ENCODE results near the gene SDS.

SDS gene

DNA sequence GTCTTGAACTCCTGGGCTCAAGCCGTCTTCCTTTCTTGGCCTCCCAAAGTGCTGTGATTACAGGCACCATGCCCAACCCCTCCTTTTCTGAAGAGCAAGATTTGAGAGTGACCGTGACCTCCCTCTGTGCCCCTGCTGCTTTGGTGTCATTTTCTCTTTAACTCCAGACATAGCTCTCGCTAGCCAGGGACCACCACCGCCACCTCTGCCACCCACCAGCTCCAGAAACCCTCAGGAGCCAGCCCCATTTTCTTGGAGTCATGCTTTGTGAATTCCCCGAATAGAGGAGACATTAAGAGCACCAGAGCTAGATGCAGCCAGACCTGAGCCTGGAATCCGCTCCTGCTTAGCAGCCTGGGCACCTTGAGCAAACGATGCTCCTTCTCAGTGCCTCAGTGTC is 36.6 kb upstream of the SDS start:
- Histone ChIP-seq H3K4me3 (ENCODE audit: low read length in 2 of 2) (no peak overlapping the region), H3K27ac (ENCODE audit: low read depth in 2 of 2, low read length in 2 of 2) (no peak overlapping the region)

DNA sequence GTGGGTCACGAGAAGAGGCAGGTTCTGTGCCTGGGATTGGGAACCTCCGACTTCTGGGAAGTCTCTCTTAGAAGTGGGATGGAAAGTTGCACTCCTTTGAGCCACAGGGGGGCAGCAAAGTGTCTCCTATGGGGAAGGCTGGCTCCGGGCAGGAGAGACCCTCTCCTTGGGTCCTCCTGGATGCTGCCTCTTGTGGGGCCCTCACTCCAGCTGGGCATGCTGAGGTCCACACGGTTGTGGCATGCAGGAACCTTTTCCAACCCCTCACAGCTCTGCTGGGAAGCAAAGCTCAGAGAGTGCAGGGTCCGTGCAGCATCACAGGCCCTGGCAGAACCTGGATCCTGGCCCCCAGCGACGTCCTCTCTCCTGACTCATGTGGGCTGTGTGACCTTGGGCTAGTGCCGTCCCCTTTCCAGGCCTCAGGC is 35.9 kb upstream of the SDS start:
- no peak overlapping the region for H3K9ac ChIP-seq (ENCODE audit: low read depth in 1 of 2, low read length in 2 of 2)
- H3K27me3 ChIP-seq (ENCODE audit: control insufficient read depth in 2 of 2, insufficient read depth in 2 of 2, low read length in 2 of 2): peaks cover 0 to 3% of the 10 kb centered on the region in 2 donors
- no peaks in the 10 kb centered on the region for H3K4me1 ChIP-seq (ENCODE audit: control insufficient read depth in 2 of 2, insufficient read depth in 2 of 2, low read length in 2 of 2)
- H3K36me3 ChIP-seq (ENCODE audit: control insufficient read depth in 2 of 2, insufficient read depth in 2 of 2, low read length in 2 of 2): no peaks in the 10 kb centered on the region
- H3K9me3 ChIP-seq (ENCODE audit: control insufficient read depth in 2 of 2, low read length in 2 of 2): no peaks in the 10 kb centered on the region
- H3K4me3 ChIP-seq (ENCODE audit: low read length in 2 of 2): no peak overlapping the region
- no peak overlapping the region for H3K27ac ChIP-seq (ENCODE audit: low read depth in 2 of 2, low read length in 2 of 2)

More for the DNA sequence above, 36.6 kb upstream of the SDS start:
- Histone ChIP-seq H3K36me3 (ENCODE audit: control insufficient read depth in 2 of 2, insufficient read depth in 2 of 2, low read length in 2 of 2) (no peaks in the 10 kb centered on the region), H3K27me3 (ENCODE audit: control insufficient read depth in 2 of 2, insufficient read depth in 2 of 2, low read length in 2 of 2) (peaks cover 0 to 3% of the 10 kb centered on the region in 2 donors), H3K9ac (ENCODE audit: low read depth in 1 of 2, low read length in 2 of 2) (no peak overlapping the region), H3K4me1 (ENCODE audit: control insufficient read depth in 2 of 2, insufficient read depth in 2 of 2, low read length in 2 of 2) (no peaks in the 10 kb centered on the region), H3K9me3 (ENCODE audit: control insufficient read depth in 2 of 2, low read length in 2 of 2) (no peaks in the 10 kb centered on the region)

DNA sequence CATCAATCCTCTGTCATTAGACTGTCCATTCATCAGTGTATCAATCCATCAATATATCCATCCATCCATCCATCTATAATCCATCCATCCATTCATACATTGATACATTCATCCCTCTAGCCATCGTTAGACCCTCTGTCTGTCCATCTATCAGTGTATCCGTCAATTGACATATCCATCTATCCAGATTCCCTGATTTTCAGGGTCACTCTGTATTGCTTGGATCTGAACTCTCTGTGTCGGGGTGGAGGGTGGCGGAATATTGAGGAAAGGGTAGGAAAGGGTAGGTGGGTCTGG is 35.6 kb upstream of the SDS start:
- H3K27me3 ChIP-seq (ENCODE audit: control insufficient read depth in 2 of 2, insufficient read depth in 2 of 2, low read length in 2 of 2): peaks cover 0 to under 1% of the 10 kb centered on the region in 2 donors
- H3K9ac ChIP-seq (ENCODE audit: low read depth in 1 of 2, low read length in 2 of 2): no peak overlapping the region
- H3K9me3 ChIP-seq (ENCODE audit: control insufficient read depth in 2 of 2, low read length in 2 of 2): no peaks in the 10 kb centered on the region
- H3K4me1 ChIP-seq (ENCODE audit: control insufficient read depth in 2 of 2, insufficient read depth in 2 of 2, low read length in 2 of 2): no peaks in the 10 kb centered on the region
- H3K27ac ChIP-seq (ENCODE audit: low read depth in 2 of 2, low read length in 2 of 2): no peak overlapping the region
- H3K4me3 ChIP-seq (ENCODE audit: low read length in 2 of 2): no peak overlapping the region
- H3K36me3 ChIP-seq (ENCODE audit: control insufficient read depth in 2 of 2, insufficient read depth in 2 of 2, low read length in 2 of 2): no peaks in the 10 kb centered on the region

DNA sequence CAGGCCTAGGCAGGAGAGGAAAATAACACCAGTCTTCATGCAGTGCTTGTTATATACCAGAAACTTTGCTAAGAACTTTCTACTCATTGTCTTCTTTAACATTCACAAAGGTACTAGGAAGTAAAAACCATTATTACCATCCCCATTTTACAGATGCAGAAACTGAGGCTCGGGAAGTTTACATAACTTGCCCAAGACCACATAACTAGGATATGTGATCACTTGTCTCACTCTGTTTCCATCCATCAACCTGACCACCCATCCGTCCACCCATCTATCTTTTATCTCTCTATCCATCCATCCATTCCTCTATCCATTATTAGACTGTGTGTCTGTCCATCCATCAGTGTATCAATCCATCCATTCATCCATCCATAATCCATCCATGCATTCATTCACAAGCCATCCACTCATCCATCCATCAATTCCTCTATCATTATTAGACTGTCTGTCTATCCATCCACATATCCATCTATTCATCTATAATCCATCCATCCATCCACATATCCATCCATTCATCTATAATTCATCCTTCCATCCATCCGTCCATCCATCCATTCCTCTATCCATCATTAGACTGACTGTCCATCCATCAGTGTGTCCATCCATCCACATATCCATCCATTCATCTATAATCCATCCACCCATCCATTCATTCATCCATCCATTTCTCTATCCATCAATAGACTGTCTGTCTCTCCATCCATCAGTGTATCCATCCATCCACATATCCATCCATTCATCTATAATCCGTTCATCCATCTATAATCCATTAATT is 35.0 kb upstream of the SDS start:
- Histone ChIP-seq H3K27ac (ENCODE audit: low read depth in 2 of 2, low read length in 2 of 2) (no peak overlapping the region), H3K27me3 (ENCODE audit: control insufficient read depth in 2 of 2, insufficient read depth in 2 of 2, low read length in 2 of 2) (no peaks in the 10 kb centered on the region), H3K9me3 (ENCODE audit: control insufficient read depth in 2 of 2, low read length in 2 of 2) (no peaks in the 10 kb centered on the region), H3K9ac (ENCODE audit: low read depth in 1 of 2, low read length in 2 of 2) (no peak overlapping the region), H3K36me3 (ENCODE audit: control insufficient read depth in 2 of 2, insufficient read depth in 2 of 2, low read length in 2 of 2) (no peaks in the 10 kb centered on the region), H3K4me3 (ENCODE audit: low read length in 2 of 2) (no peak overlapping the region), H3K4me1 (ENCODE audit: control insufficient read depth in 2 of 2, insufficient read depth in 2 of 2, low read length in 2 of 2) (no peaks in the 10 kb centered on the region)

DNA sequence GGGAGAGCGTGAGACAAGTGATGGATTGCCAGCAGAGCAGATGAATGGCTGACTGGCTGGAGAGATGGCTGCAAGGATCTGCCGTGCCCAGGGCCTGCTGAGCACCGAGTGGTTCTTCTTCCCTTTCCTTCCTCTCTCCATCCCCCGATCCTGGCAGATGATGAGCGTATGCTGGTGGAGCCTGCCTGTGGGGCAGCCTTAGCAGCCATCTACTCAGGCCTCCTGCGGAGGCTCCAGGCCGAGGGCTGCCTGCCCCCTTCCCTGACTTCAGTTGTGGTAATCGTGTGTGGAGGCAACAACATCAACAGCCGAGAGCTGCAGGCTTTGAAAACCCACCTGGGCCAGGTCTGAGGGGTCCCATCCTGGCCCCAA is 34.0 kb upstream of the SDS start:
- no peak overlapping the region for H3K27ac ChIP-seq (ENCODE audit: low read depth in 2 of 2, low read length in 2 of 2)
- H3K9me3 ChIP-seq (ENCODE audit: control insufficient read depth in 2 of 2, low read length in 2 of 2): no peaks in the 10 kb centered on the region
- no peak overlapping the region for H3K9ac ChIP-seq (ENCODE audit: low read depth in 1 of 2, low read length in 2 of 2)
- H3K27me3 ChIP-seq (ENCODE audit: control insufficient read depth in 2 of 2, insufficient read depth in 2 of 2, low read length in 2 of 2): no peaks in the 10 kb centered on the region
- no peaks in the 10 kb centered on the region for H3K36me3 ChIP-seq (ENCODE audit: control insufficient read depth in 2 of 2, insufficient read depth in 2 of 2, low read length in 2 of 2)
- H3K4me3 ChIP-seq (ENCODE audit: low read length in 2 of 2): no peak overlapping the region
- no peaks in the 10 kb centered on the region for H3K4me1 ChIP-seq (ENCODE audit: control insufficient read depth in 2 of 2, insufficient read depth in 2 of 2, low read length in 2 of 2)

- Histone ChIP-seq H3K27ac (ENCODE audit: low read depth in 2 of 2, low read length in 2 of 2) (no peak overlapping the region), H3K4me3 (ENCODE audit: low read length in 2 of 2) (no peak overlapping the region), H3K9ac (ENCODE audit: low read depth in 1 of 2, low read length in 2 of 2) (no peak overlapping the region), H3K4me1 (ENCODE audit: control insufficient read depth in 2 of 2, insufficient read depth in 2 of 2, low read length in 2 of 2) (no peaks in the 10 kb centered on the region), H3K9me3 (ENCODE audit: control insufficient read depth in 2 of 2, low read length in 2 of 2) (no peaks in the 10 kb centered on the region), H3K27me3 (ENCODE audit: control insufficient read depth in 2 of 2, insufficient read depth in 2 of 2, low read length in 2 of 2) (no peaks in the 10 kb centered on the region), H3K36me3 (ENCODE audit: control insufficient read depth in 2 of 2, insufficient read depth in 2 of 2, low read length in 2 of 2) (no peaks in the 10 kb centered on the region)
Measured at GRCh38 chr12:113436993-113437728, 33.5 kb upstream of the SDS start.

DNA sequence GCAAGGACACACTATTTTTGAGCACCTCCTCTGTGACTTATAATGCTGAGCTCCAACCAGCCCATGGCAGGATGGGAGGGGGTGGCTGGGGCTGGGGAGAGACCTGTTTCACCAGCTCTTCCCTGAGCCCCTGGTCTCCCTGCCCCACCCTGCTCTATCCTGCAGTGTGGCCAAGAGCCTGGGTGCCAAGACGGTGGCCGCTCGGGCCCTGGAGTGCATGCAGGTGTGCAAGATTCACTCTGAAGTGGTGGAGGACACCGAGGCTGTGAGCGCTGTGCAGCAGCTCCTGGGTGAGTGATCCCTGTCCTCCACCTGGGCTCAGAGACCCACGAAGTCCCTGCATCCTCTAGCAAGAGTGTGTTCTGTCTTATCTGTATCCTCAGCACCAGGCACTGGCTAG is 32.9 kb upstream of the SDS start:
- Histone ChIP-seq H3K27me3 (ENCODE audit: control insufficient read depth in 2 of 2, insufficient read depth in 2 of 2, low read length in 2 of 2) (no peaks in the 10 kb centered on the region), H3K9ac (ENCODE audit: low read depth in 1 of 2, low read length in 2 of 2) (no peak overlapping the region), H3K4me1 (ENCODE audit: control insufficient read depth in 2 of 2, insufficient read depth in 2 of 2, low read length in 2 of 2) (no peaks in the 10 kb centered on the region), H3K4me3 (ENCODE audit: low read length in 2 of 2) (no peak overlapping the region), H3K9me3 (ENCODE audit: control insufficient read depth in 2 of 2, low read length in 2 of 2) (no peaks in the 10 kb centered on the region), H3K36me3 (ENCODE audit: control insufficient read depth in 2 of 2, insufficient read depth in 2 of 2, low read length in 2 of 2) (no peaks in the 10 kb centered on the region), H3K27ac (ENCODE audit: low read depth in 2 of 2, low read length in 2 of 2) (no peak overlapping the region)

DNA sequence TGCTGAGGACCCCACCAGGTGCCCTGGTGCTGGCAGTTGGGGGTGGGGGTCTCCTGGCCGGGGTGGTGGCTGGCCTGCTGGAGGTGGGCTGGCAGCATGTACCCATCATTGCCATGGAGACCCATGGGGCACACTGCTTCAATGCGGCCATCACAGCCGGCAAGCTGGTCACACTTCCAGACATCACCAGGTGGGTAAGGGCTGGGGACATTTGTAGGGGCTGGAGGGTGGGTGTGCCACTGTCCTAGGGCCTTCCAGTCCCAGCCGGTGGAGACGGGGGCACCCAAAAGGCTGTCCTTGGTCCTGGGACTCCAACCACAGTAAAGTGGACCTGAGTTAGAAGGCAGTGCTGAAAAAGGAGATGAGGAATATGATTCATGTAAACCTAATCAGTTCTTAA is 31.7 kb upstream of the SDS start:
- no peaks in the 10 kb centered on the region for H3K27me3 ChIP-seq (ENCODE audit: control insufficient read depth in 2 of 2, insufficient read depth in 2 of 2, low read length in 2 of 2)
- no peaks in the 10 kb centered on the region for H3K4me1 ChIP-seq (ENCODE audit: control insufficient read depth in 2 of 2, insufficient read depth in 2 of 2, low read length in 2 of 2)
- no peaks in the 10 kb centered on the region for H3K36me3 ChIP-seq (ENCODE audit: control insufficient read depth in 2 of 2, insufficient read depth in 2 of 2, low read length in 2 of 2)
- no peak overlapping the region for H3K27ac ChIP-seq (ENCODE audit: low read depth in 2 of 2, low read length in 2 of 2)
- no peaks in the 10 kb centered on the region for H3K9me3 ChIP-seq (ENCODE audit: control insufficient read depth in 2 of 2, low read length in 2 of 2)
- no peak overlapping the region for H3K4me3 ChIP-seq (ENCODE audit: low read length in 2 of 2)
- no peak overlapping the region for H3K9ac ChIP-seq (ENCODE audit: low read depth in 1 of 2, low read length in 2 of 2)

DNA sequence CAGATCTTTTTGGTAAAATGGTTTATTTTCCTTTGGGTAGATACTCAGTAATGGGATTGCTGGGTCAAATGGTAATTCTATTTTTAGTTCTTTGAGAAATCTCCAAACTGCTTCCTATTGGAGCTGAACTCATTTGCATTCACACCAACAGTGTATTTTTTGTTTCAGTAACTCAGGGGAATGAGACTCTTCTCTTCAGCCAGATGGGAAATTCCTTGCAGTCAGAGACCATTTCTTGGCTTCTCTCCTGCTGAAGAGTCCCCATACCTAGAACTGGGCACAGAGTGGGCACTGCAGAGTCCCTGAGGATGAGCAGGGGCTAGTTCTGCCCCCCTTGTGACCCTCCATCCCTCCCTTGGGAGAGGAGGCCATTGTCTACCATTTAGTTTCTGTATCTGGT is 29.3 kb upstream of the SDS start:
- H3K27ac ChIP-seq (ENCODE audit: low read depth in 2 of 2, low read length in 2 of 2): no peak overlapping the region
- H3K9ac ChIP-seq (ENCODE audit: low read depth in 1 of 2, low read length in 2 of 2): no peak overlapping the region
- peaks cover 0 to 5% of the 10 kb centered on the region in 2 donors for H3K27me3 ChIP-seq (ENCODE audit: control insufficient read depth in 2 of 2, insufficient read depth in 2 of 2, low read length in 2 of 2)
- no peaks in the 10 kb centered on the region for H3K4me1 ChIP-seq (ENCODE audit: control insufficient read depth in 2 of 2, insufficient read depth in 2 of 2, low read length in 2 of 2)
- no peaks in the 10 kb centered on the region for H3K9me3 ChIP-seq (ENCODE audit: control insufficient read depth in 2 of 2, low read length in 2 of 2)
- H3K4me3 ChIP-seq (ENCODE audit: low read length in 2 of 2): no peak overlapping the region
- H3K36me3 ChIP-seq (ENCODE audit: control insufficient read depth in 2 of 2, insufficient read depth in 2 of 2, low read length in 2 of 2): no peaks in the 10 kb centered on the region

DNA sequence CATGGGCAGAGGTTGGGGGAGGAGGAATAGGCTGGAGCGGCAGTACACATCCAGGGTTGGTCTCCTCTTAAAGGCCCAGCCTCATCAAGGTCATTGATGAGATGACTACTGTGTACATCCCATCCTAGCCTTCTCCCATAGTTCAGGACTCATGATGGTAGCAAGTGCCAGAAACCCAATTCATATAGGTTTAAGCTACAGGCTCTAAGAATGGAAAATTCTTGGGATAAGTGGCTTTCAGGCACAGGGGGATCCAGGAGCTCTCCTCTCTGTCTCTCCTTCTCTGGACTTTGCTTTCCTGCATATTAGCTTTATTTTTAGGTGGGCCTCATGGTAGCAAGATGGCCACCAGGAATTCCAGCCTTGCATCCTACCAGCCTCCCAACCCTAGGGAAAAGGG is 24.8 kb upstream of the SDS start:
- H3K36me3 ChIP-seq (ENCODE audit: control insufficient read depth in 2 of 2, insufficient read depth in 2 of 2, low read length in 2 of 2): no peaks in the 10 kb centered on the region
- no peak overlapping the region for H3K9ac ChIP-seq (ENCODE audit: low read depth in 1 of 2, low read length in 2 of 2)
- no peaks in the 10 kb centered on the region for H3K9me3 ChIP-seq (ENCODE audit: control insufficient read depth in 2 of 2, low read length in 2 of 2)
- H3K27ac ChIP-seq (ENCODE audit: low read depth in 2 of 2, low read length in 2 of 2): no peak overlapping the region
- H3K4me1 ChIP-seq (ENCODE audit: control insufficient read depth in 2 of 2, insufficient read depth in 2 of 2, low read length in 2 of 2): no peaks in the 10 kb centered on the region
- H3K4me3 ChIP-seq (ENCODE audit: low read length in 2 of 2): no peak overlapping the region
- H3K27me3 ChIP-seq (ENCODE audit: control insufficient read depth in 2 of 2, insufficient read depth in 2 of 2, low read length in 2 of 2): peaks cover 0 to 6% of the 10 kb centered on the region in 2 donors
